ENCODE results near the gene BBS1. TPM values are rescaled to one million over a fixed set of nuclear protein-coding genes. Genes with fewer than 3 reads are reported as not detected.
A peak's percentile ranks its signal among the peaks of the same experiment; 100 is the strongest.
"Not testable (repeated sequence)": the region's sequence is repeated elsewhere in the genome, so short reads cannot be mapped to it uniquely, and the experiment has no call there.

BBS1 gene
- polyA plus RNA-seq (ENCODE audit: insufficient read length in 4 of 4) = 10 to 100 TPM; 36.5 to 96.9 (median 70.8) TPM

- peak; percentile 55 to 70 (median 66) for DNase-seq (ENCODE audit: low read depth in 4 of 4, low spot score in 3 of 4)
Measured at GRCh38 chr11:66510271-66510989, at the start of gene BBS1. Gene BBS1 (plus strand): TSS chr11:66510635. CDS start chr11:66510660, 25 bp downstream.

- no peak for DNase-seq (ENCODE audit: low read depth in 4 of 4, low spot score in 3 of 4)
Measured at GRCh38 chr11:66462010-66462409, 48.4 kb upstream of the BBS1 start.

- DNase-seq (ENCODE audit: low read depth in 4 of 4, low spot score in 3 of 4) = no peak
Measured at GRCh38 chr11:66462911-66463310, 47.5 kb upstream of the BBS1 start.

- DNase-seq (ENCODE audit: low read depth in 4 of 4, low spot score in 3 of 4) = not testable (repeated sequence)
Measured at GRCh38 chr11:66464116-66464515, 46.3 kb upstream of the BBS1 start.

- DNase-seq (ENCODE audit: low read depth in 4 of 4, low spot score in 3 of 4) = no peak
Measured at GRCh38 chr11:66464916-66465315, 45.5 kb upstream of the BBS1 start.

GRCh38 chr11:66465373-66466224, 44.8 kb upstream of the BBS1 start:
- DNase-seq (ENCODE audit: low read depth in 4 of 4, low spot score in 3 of 4) = no peak

GRCh38 chr11:66466225-66467033, 44.0 kb upstream of the BBS1 start, which contains the start of gene PELI3:
Gene PELI3 (plus strand): TSS chr11:66466905. CDS start chr11:66468129, 1,224 bp downstream.
- DNase-seq (ENCODE audit: low read depth in 4 of 4, low spot score in 3 of 4) = peak; percentile 85 to 90 (median 87)

GRCh38 chr11:66467034-66467659, 43.3 kb upstream of the BBS1 start:
- no peak for DNase-seq (ENCODE audit: low read depth in 4 of 4, low spot score in 3 of 4)

GRCh38 chr11:66467756-66468155, 42.7 kb upstream of the BBS1 start:
- no peak for DNase-seq (ENCODE audit: low read depth in 4 of 4, low spot score in 3 of 4)

GRCh38 chr11:66468691-66469090, 41.7 kb upstream of the BBS1 start:
- DNase-seq (ENCODE audit: low read depth in 4 of 4, low spot score in 3 of 4) = no peak

GRCh38 chr11:66469441-66469840, 41.0 kb upstream of the BBS1 start:
- DNase-seq (ENCODE audit: low read depth in 4 of 4, low spot score in 3 of 4) = no peak

- DNase-seq (ENCODE audit: low read depth in 4 of 4, low spot score in 3 of 4) = no peak
Measured at GRCh38 chr11:66470015-66470414, 40.4 kb upstream of the BBS1 start.

- DNase-seq (ENCODE audit: low read depth in 4 of 4, low spot score in 3 of 4) = no peak
Measured at GRCh38 chr11:66471142-66471541, 39.3 kb upstream of the BBS1 start.

- no peak for DNase-seq (ENCODE audit: low read depth in 4 of 4, low spot score in 3 of 4)
Measured at GRCh38 chr11:66472054-66472453, 38.4 kb upstream of the BBS1 start.

GRCh38 chr11:66473167-66473566, 37.3 kb upstream of the BBS1 start:
- DNase-seq (ENCODE audit: low read depth in 4 of 4, low spot score in 3 of 4) = no peak

- no peak for DNase-seq (ENCODE audit: low read depth in 4 of 4, low spot score in 3 of 4)
Measured at GRCh38 chr11:66473608-66474515, 36.6 kb upstream of the BBS1 start.

- no peak for DNase-seq (ENCODE audit: low read depth in 4 of 4, low spot score in 3 of 4)
Measured at GRCh38 chr11:66475349-66476172, 34.9 kb upstream of the BBS1 start.

- DNase-seq (ENCODE audit: low read depth in 4 of 4, low spot score in 3 of 4) = no peak
Measured at GRCh38 chr11:66476173-66476840, 34.1 kb upstream of the BBS1 start.
